Glutamatergic neuron (in vitro differentiated cells): ENCODE measurements around the gene FRS3. TPM values are rescaled to one million over a fixed set of nuclear protein-coding genes. Genes with fewer than 3 reads are reported as not detected.

Source experiments
- DNase-seq: peaks from one replicate; pipeline ENCODE4 v3.0.0; 2022
- H3K27ac Mint-ChIP-seq: one replicate; pipeline ENCODE4 v1.8.0; 2020; ENCODE audit warnings: mild to moderate bottlenecking, mixed read lengths, inconsistent platforms; ENCODE audit not compliant: unreplicated experiment
- H3K27me3 Mint-ChIP-seq: one replicate; pipeline ENCODE4 v1.8.0; 2020; ENCODE audit warnings: mild to moderate bottlenecking, moderate library complexity, mixed read lengths, inconsistent platforms; ENCODE audit not compliant: unreplicated experiment
- H3K36me3 Mint-ChIP-seq: one replicate; pipeline ENCODE4 v1.8.0; 2020; ENCODE audit warnings: mild to moderate bottlenecking, mixed read lengths, inconsistent platforms; ENCODE audit not compliant: unreplicated experiment
- H3K4me1 Mint-ChIP-seq: one replicate; pipeline ENCODE4 v1.8.0; 2020; ENCODE audit warnings: mild to moderate bottlenecking, low read depth, mixed read lengths, inconsistent platforms; ENCODE audit not compliant: unreplicated experiment
- H3K4me3 Mint-ChIP-seq: one replicate; pipeline ENCODE4 v1.8.0; 2020; ENCODE audit warnings: mild to moderate bottlenecking, mixed read lengths, inconsistent platforms; ENCODE audit not compliant: unreplicated experiment
- H3K9me3 Mint-ChIP-seq: one replicate; pipeline ENCODE4 v1.8.0; 2020; ENCODE audit warnings: mild to moderate bottlenecking, moderate library complexity, mixed read lengths, inconsistent platforms; ENCODE audit not compliant: unreplicated experiment
- CTCF ChIP-seq: fragments of 200-600 bp; sonication (generic); IDR thresholded peaks from one replicate; pipeline ENCODE4 v1.5.0; 2021; ENCODE audit not compliant: partially characterized antibody, unreplicated experiment
- total RNA-seq: library from RNA; stranded (reverse); fragmentation: NEBNext Ultra II Directional; extraction: Animal tissue kit (Norgen Biotek cat#: 25700); gene quantifications from one replicate; pipeline ENCODE4 v1.2.1, GENCODE V29; 2021; ENCODE audit not compliant: unreplicated experiment

FRS3 gene
- total RNA-seq, 1 donor from 2014 or later: 17.8 TPM

GRCh38 chr6:41785689-41786450, 6.2 kb upstream of the FRS3 start:
- peaks cover 2% of the 10 kb centered on the region for H3K4me1 Mint-ChIP-seq

GRCh38 chr6:41785254-41785653, 5.6 kb upstream of the FRS3 start:
- Mint-ChIP-seq H3K4me1 (peaks cover 2% of the 10 kb centered on the region), H3K27me3 (peaks cover 12% of the 10 kb centered on the region), H3K36me3 (no peaks in the 10 kb centered on the region), H3K9me3 (peaks cover 5% of the 10 kb centered on the region), H3K4me3 (no peak overlapping the region), H3K27ac (no peak overlapping the region)
- no peak for DNase-seq
- no peak for TF ChIP-seq CTCF

More at GRCh38 chr6:41785689-41786450, 6.2 kb upstream of the FRS3 start:
- Mint-ChIP-seq H3K36me3 (no peaks in the 10 kb centered on the region), H3K27me3 (peaks cover 12% of the 10 kb centered on the region), H3K9me3 (peaks cover 5% of the 10 kb centered on the region), H3K4me3 (peak overlapping the region; percentile 88), H3K27ac (no peak overlapping the region)
- no peak for DNase-seq
- TF ChIP-seq CTCF: no peak

GRCh38 chr6:41784581-41785171, 5.0 kb upstream of the FRS3 start:
- Mint-ChIP-seq H3K36me3 (no peaks in the 10 kb centered on the region), H3K9me3 (peaks cover 5% of the 10 kb centered on the region), H3K27ac (no peak overlapping the region), H3K4me3 (peak overlapping the region; percentile 17), H3K4me1 (peaks cover 2% of the 10 kb centered on the region), H3K27me3 (peaks cover 12% of the 10 kb centered on the region)
- DNase-seq: no peak
- TF ChIP-seq CTCF: no peak

GRCh38 chr6:41783106-41783780, 3.5 kb upstream of the FRS3 start:
- Mint-ChIP-seq H3K4me1 (peaks cover 7% of the 10 kb centered on the region), H3K4me3 (no peak overlapping the region), H3K27me3 (peaks cover 16% of the 10 kb centered on the region), H3K36me3 (no peaks in the 10 kb centered on the region), H3K27ac (no peak overlapping the region), H3K9me3 (peaks cover 4% of the 10 kb centered on the region)
- TF ChIP-seq CTCF: no peak
- DNase-seq: no peak

GRCh38 chr6:41781366-41781730, 1.6 kb upstream of the FRS3 start:
- no peak for DNase-seq
- no peaks in the 10 kb centered on the region for H3K36me3 Mint-ChIP-seq
- no peak overlapping the region for H3K27ac Mint-ChIP-seq
- peaks cover 7% of the 10 kb centered on the region for H3K4me1 Mint-ChIP-seq
- no peaks in the 10 kb centered on the region for H3K9me3 Mint-ChIP-seq
- no peak for TF ChIP-seq CTCF
- peaks cover 14% of the 10 kb centered on the region for H3K27me3 Mint-ChIP-seq
- H3K4me3 Mint-ChIP-seq: peak overlapping the region; percentile 81
